ENCODE data around the gene PHF2.

- TF ChIP-seq CTCF (IDR thresholded peaks at IDR 0.05; ENCODE audit: low read length) (no peak), EZH2phosphoT487 (IDR thresholded peaks at IDR 0.05; ENCODE audit: low read length) (no peak), EZH2 (optimal IDR thresholded peaks at IDR 0.05; ENCODE audit: low read depth, low read length) (no peak)
Measured at GRCh38 chr9:93586290-93587057, 10.1 kb downstream of the PHF2 start.
